Keratinocyte (primary cell): ENCODE results near the gene APAF1. TPM values are rescaled to one million over a fixed set of nuclear protein-coding genes. Genes with fewer than 3 reads are reported as not detected.

Source experiments
- DNase-seq: peaks from one replicate; pipeline ENCODE4 v3.0.0-alpha.2; 2011; ENCODE audit warnings: low read depth, missing footprints, low spot score
- FAIRE-seq: peaks from 2 replicates; lab custom pipeline; 2011; peaks lifted over from hg19 to GRCh38; lab: Jason Lieb, UNC
- H2AFZ ChIP-seq: 2 replicates; pipeline ENCODE4 v1.6.0; 2012; ENCODE audit warnings: low read length, control low read depth, inconsistent platforms; ENCODE audit not compliant: control insufficient read depth
- H3K27ac ChIP-seq: 2 replicates; pipeline ENCODE4 v1.5.1; 2011; ENCODE audit warnings: low read length; ENCODE audit not compliant: control insufficient read depth, insufficient read depth
- H3K27me3 ChIP-seq: 3 replicates; pipeline ENCODE4 v1.6.0; 2011; ENCODE audit warnings: low read length; ENCODE audit not compliant: control insufficient read depth, insufficient read depth; ENCODE audit errors: extremely low read depth
- H3K36me3 ChIP-seq, 2 experiments: 2 replicates in 1 of 2; 3 replicates in 1 of 2; pipeline ENCODE4 v1.5.1; 2011; ENCODE audit warnings: low read length in 2 of 2, mild to moderate bottlenecking in 1 of 2; ENCODE audit not compliant: control insufficient read depth in 2 of 2, insufficient read depth in 2 of 2; ENCODE audit errors: extremely low read depth in 1 of 2
- H3K4me1 ChIP-seq: 3 replicates; pipeline ENCODE4 v1.5.1; 2011; ENCODE audit warnings: low read length; ENCODE audit not compliant: control insufficient read depth, insufficient read depth; ENCODE audit errors: extremely low read depth
- H3K4me2 ChIP-seq: 3 replicates; pipeline ENCODE4 v1.6.0; 2011; ENCODE audit warnings: low read depth, low read length; ENCODE audit not compliant: control insufficient read depth, insufficient read depth; ENCODE audit errors: extremely low read depth
- H3K4me3 ChIP-seq, 3 experiments: fragments of 200-600 bp in 1 of 3; sonication (generic) in 1 of 3; 2 replicates in 2 of 3; 3 replicates in 1 of 3; pipeline ENCODE4 v1.5.1; 2011 to 2016; ENCODE audit warnings: low read length in 3 of 3, mild to moderate bottlenecking in 3 of 3, control low read depth in 2 of 3, inconsistent platforms in 1 of 3, low read depth in 1 of 3, mixed read lengths in 1 of 3, mixed run types in 1 of 3, moderate library complexity in 1 of 3; ENCODE audit not compliant: control insufficient read depth in 2 of 3, insufficient read depth in 2 of 3; ENCODE audit errors: extremely low read depth in 1 of 3
- H3K79me2 ChIP-seq: 2 replicates; pipeline ENCODE4 v1.6.0; 2012; ENCODE audit warnings: low read length; ENCODE audit not compliant: control insufficient read depth, insufficient read depth
- H3K9ac ChIP-seq: 3 replicates; pipeline ENCODE4 v1.6.0; 2011; ENCODE audit warnings: low read length; ENCODE audit not compliant: control insufficient read depth, insufficient read depth; ENCODE audit errors: extremely low read depth
- H3K9me1 ChIP-seq: 3 replicates; pipeline ENCODE4 v1.6.0; 2011; ENCODE audit warnings: low read length; ENCODE audit not compliant: control insufficient read depth, insufficient read depth; ENCODE audit errors: extremely low read depth
- H3K9me3 ChIP-seq: 2 replicates; pipeline ENCODE4 v1.5.1; 2012; ENCODE audit warnings: low read depth, low read length; ENCODE audit not compliant: control insufficient read depth
- H4K20me1 ChIP-seq: 3 replicates; pipeline ENCODE4 v1.6.0; 2011; ENCODE audit warnings: low read length; ENCODE audit not compliant: control insufficient read depth, insufficient read depth; ENCODE audit errors: extremely low read depth
- CTCF ChIP-seq, 3 experiments: IDR thresholded peaks in 1 of 3; conservative IDR thresholded peaks in 1 of 3; optimal IDR thresholded peaks in 1 of 3; 2 replicates in 2 of 3; 3 replicates in 1 of 3; pipeline versions ENCODE3 to v1.5.1; 2011; ENCODE audit warnings: low read length in 3 of 3, mild to moderate bottlenecking in 3 of 3, moderate library complexity in 2 of 3, control low read depth in 1 of 3, inconsistent platforms in 1 of 3; ENCODE audit not compliant: insufficient read depth in 2 of 3; ENCODE audit errors: extremely low read depth in 1 of 3
- EZH2 ChIP-seq: IDR thresholded peaks from one replicate; pipeline ENCODE4 v1.6.1; 2012; ENCODE audit warnings: inconsistent platforms, mild to moderate bottlenecking, low read length, moderate library complexity
- dilution Hi-C: fragments of 300-500 bp; cut with MboI; formaldehyde crosslinking; loops from one replicate; pipeline ENCODE4 v1.7.0; 2020; ENCODE audit warnings: low sequenced_read_pairs; ENCODE audit not compliant: extremely low pct_ligation_motif_present
- polyA plus RNA-seq, 5 experiments: library from polyadenylated mRNA; depleted of rRNA in 3 of 5; stranded (reverse) in 3 of 5; stranded (forward) in 1 of 5; unstranded in 1 of 5; fragments of >200 nt; gene quantifications; 1 replicate in 1 of 5; 2 replicates in 3 of 5; 3 replicates in 1 of 5; pipeline versions ENCODE4 v1.2.1 to v1.2.3, GENCODE V29; 2011 to 2012; ENCODE audit warnings: missing spikeins in 2 of 5, low read depth in 1 of 5, low replicate concordance in 1 of 5

Gene APAF1
- polyA plus RNA-seq, 1 donor (not counting 4 experiments of a cell fraction or from before 2014, with no cell fraction given), result 9.9 TPM

GRCh38 chr12:98651328-98651727 is 6.2 kb downstream of the APAF1 start:
- Histone ChIP-seq H3K4me2 (no peak overlapping the region), H3K27ac (no peak overlapping the region), H3K9me3 (no peaks in the 10 kb centered on the region), H2AFZ (no peak overlapping the region), H3K9me1 (no peaks in the 10 kb centered on the region), H3K9ac (no peak overlapping the region), H3K36me3 (peaks cover 3 to 4% of the 10 kb centered on the region in 2 experiments), H3K4me3 (no peak overlapping the region), H3K27me3 (no peaks in the 10 kb centered on the region), H3K79me2 (peaks cover 17% of the 10 kb centered on the region), H3K4me1 (peaks cover 7% of the 10 kb centered on the region), H4K20me1 (no peaks in the 10 kb centered on the region)
- DNase-seq (no peak), FAIRE-seq (no peak)
- TF ChIP-seq EZH2 (no peak), CTCF (optimal IDR thresholded peaks at IDR 0.05 in 1 of 3, IDR thresholded peaks at IDR 0.05 in 1 of 3, conservative IDR thresholded peaks at IDR 0.05 in 1 of 3; ENCODE audit: extremely low read depth in 1 of 3, insufficient read depth in 2 of 3, low read length in 3 of 3) (no peak)
- dilution Hi-C loops, result no loop called here

- no peak for FAIRE-seq
Observed at GRCh38 chr12:98653866-98654493, 8.9 kb downstream of the APAF1 start.

More at GRCh38 chr12:98653866-98654493, 8.9 kb downstream of the APAF1 start:
- H2AFZ ChIP-seq, result no peak overlapping the region
- TF ChIP-seq CTCF (optimal IDR thresholded peaks at IDR 0.05 in 1 of 3, IDR thresholded peaks at IDR 0.05 in 1 of 3, conservative IDR thresholded peaks at IDR 0.05 in 1 of 3; ENCODE audit: extremely low read depth in 1 of 3, insufficient read depth in 2 of 3, low read length in 3 of 3), result peak in 2 of 3 experiments; percentile 40 to 56
- TF ChIP-seq EZH2, result no peak
- H3K27me3 ChIP-seq, result no peaks in the 10 kb centered on the region
- H3K4me2 ChIP-seq, result no peak overlapping the region
- peaks cover 3 to 6% of the 10 kb centered on the region in 2 experiments for H3K36me3 ChIP-seq
- H3K9ac ChIP-seq, result no peak overlapping the region
- H3K9me1 ChIP-seq, result no peaks in the 10 kb centered on the region
- no peak overlapping the region for H3K4me3 ChIP-seq
- H3K27ac ChIP-seq, result no peak overlapping the region
- H3K9me3 ChIP-seq, result no peaks in the 10 kb centered on the region
- dilution Hi-C loops, result no loop called here
- DNase-seq, result no peak
- H3K79me2 ChIP-seq, result no peaks in the 10 kb centered on the region
- H4K20me1 ChIP-seq, result no peaks in the 10 kb centered on the region
- H3K4me1 ChIP-seq, result peaks cover 6% of the 10 kb centered on the region
